DND-41 (cell line): ENCODE measurements around the gene P2RY11.

ENCODE experiments used
- EZH2 ChIP-seq: IDR thresholded peaks from 3 replicates; pipeline ENCODE4 v1.6.1; 2012; ENCODE audit warnings: borderline replicate concordance, low read depth, mild to moderate bottlenecking, moderate library complexity, low read length, inconsistent platforms; ENCODE audit not compliant: severe bottlenecking
- TF ChIP-seq, protein P1 (sequence below): IDR thresholded peaks from 2 replicates; pipeline ENCODE4 v1.5.1; 2012; ENCODE audit warnings: borderline replicate concordance, low read length, moderate library complexity, mild to moderate bottlenecking; ENCODE audit not compliant: poor library complexity, severe bottlenecking; ENCODE audit errors: extremely low read depth

DNA sequence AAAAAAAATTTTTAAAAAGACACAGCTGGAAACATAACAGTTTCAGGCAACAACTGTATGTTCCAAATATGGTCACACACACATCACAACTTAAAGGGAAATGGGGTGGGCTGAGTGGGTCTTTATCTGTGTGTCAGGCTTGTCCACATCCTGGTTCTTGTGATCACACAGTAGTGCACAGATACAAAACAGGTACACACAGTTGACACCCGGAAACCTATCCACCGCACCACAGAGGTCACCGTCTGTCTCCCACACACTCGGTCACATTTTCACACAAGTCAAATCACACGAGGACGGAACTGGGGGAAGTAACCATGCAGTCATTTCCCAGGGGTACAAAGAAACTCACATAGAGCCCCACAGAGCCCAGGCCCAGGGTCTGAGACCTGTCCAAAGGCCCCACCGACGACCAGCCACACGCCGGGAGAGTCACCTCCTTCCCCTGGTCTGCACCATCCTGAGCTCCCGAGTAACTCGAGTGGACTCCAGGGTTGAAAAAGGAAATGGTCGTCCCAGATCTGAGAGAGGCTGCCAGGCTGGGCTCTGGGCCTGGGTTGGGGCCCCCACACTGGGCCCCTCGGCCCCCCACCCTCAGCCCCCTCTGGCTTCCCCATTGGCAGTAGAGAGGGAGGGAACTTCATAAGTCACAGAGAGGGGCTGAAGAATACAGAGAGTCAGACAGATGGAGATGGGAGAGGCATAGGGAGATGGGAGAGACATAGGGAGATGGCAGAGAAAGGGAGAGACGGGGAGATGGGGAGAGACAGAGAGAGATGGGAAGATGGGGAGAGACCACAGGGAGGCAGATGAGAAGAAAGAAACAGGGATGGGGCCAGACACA, 6.6 kb upstream of the P2RY11 start:
- TF ChIP-seq, protein P1, sequence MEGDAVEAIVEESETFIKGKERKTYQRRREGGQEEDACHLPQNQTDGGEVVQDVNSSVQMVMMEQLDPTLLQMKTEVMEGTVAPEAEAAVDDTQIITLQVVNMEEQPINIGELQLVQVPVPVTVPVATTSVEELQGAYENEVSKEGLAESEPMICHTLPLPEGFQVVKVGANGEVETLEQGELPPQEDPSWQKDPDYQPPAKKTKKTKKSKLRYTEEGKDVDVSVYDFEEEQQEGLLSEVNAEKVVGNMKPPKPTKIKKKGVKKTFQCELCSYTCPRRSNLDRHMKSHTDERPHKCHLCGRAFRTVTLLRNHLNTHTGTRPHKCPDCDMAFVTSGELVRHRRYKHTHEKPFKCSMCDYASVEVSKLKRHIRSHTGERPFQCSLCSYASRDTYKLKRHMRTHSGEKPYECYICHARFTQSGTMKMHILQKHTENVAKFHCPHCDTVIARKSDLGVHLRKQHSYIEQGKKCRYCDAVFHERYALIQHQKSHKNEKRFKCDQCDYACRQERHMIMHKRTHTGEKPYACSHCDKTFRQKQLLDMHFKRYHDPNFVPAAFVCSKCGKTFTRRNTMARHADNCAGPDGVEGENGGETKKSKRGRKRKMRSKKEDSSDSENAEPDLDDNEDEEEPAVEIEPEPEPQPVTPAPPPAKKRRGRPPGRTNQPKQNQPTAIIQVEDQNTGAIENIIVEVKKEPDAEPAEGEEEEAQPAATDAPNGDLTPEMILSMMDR: no peak
- TF ChIP-seq EZH2: no peak
